Panc1 (cell line): ENCODE data around the gene ZNF236. TPM values are rescaled to one million over a fixed set of nuclear protein-coding genes. Genes with fewer than 3 reads are reported as not detected.

ENCODE experiments used
- ATAC-seq: fragments of 200-7000 bp; cut with Tn5 transposase; 2 replicates; pipeline ENCODE4 v1.9.1; 2020; ENCODE audit warnings: mild to moderate bottlenecking, moderate library complexity
- BruUV-seq: library from RNA; stranded (reverse); fragments of 400-500 nt; replicated peaks from 2 replicates; lab custom pipeline; 2021; lab: Mats Ljungman, UMichigan
- CTCF ChIA-PET: fragments of 300-600 bp; sonication (Branson Sonifier 250); formaldehyde crosslinking; loops from one replicate; lab custom pipeline; 2022; ENCODE audit warnings: antibody characterized with exemption; lab: Charles Lee
- POLR2A ChIA-PET: fragments of 300-600 bp; sonication (Branson Sonifier 250); formaldehyde crosslinking; loops from one replicate; lab custom pipeline; 2022; ENCODE audit warnings: antibody characterized with exemption; lab: Charles Lee
- DNase-seq: peaks from one replicate; pipeline ENCODE4 v3.0.0-alpha.2; 2010; ENCODE audit warnings: low read depth, low spot score
- H3K27ac ChIP-seq: 2 replicates; pipeline ENCODE4 v1.5.1; 2011; ENCODE audit warnings: mild to moderate bottlenecking, low read length, inconsistent platforms
- H3K27me3 ChIP-seq: fragments of 200-500 bp; sonication (Bioruptor generic); 2 replicates; pipeline ENCODE4 v1.6.0; 2014; ENCODE audit warnings: low read length, inconsistent platforms; ENCODE audit not compliant: control insufficient read depth, insufficient read depth
- H3K36me3 ChIP-seq: fragments of 200-500 bp; sonication (Bioruptor generic); 2 replicates; pipeline ENCODE4 v1.5.1; 2014; ENCODE audit warnings: inconsistent platforms, mild to moderate bottlenecking, low read length, moderate library complexity; ENCODE audit not compliant: control insufficient read depth, insufficient read depth
- H3K4me1 ChIP-seq: 2 replicates; pipeline ENCODE4 v1.5.1; 2011; ENCODE audit warnings: inconsistent platforms, mild to moderate bottlenecking, low read length, moderate library complexity; ENCODE audit not compliant: control insufficient read depth, insufficient read depth
- H3K4me3 ChIP-seq, 2 experiments: 2 replicates each; pipeline ENCODE4 v1.5.1; 2011 to 2012; ENCODE audit warnings: low read depth in 2 of 2, low read length in 2 of 2, mild to moderate bottlenecking in 2 of 2, inconsistent platforms in 1 of 2, moderate library complexity in 1 of 2
- H3K9me3 ChIP-seq: fragments of 200-500 bp; sonication (Bioruptor generic); 2 replicates; pipeline ENCODE4 v1.5.1; 2014; ENCODE audit warnings: low read depth, mild to moderate bottlenecking, inconsistent platforms, low read length, moderate library complexity; ENCODE audit not compliant: control insufficient read depth, insufficient read depth
- POLR2AphosphoS5 ChIP-seq: IDR thresholded peaks from 2 replicates; pipeline ENCODE4 v1.6.1; 2012; ENCODE audit warnings: mild to moderate bottlenecking, low read depth, low read length, moderate library complexity
- SIN3A ChIP-seq: IDR thresholded peaks from 2 replicates; pipeline ENCODE4 v1.6.1; 2012; ENCODE audit warnings: low read depth, mild to moderate bottlenecking, low read length, moderate library complexity, borderline replicate concordance; ENCODE audit not compliant: insufficient read depth
- TCF7L2 ChIP-seq: IDR thresholded peaks from 2 replicates; pipeline ENCODE4 v1.6.1; 2011; ENCODE audit warnings: mild to moderate bottlenecking, low read depth, low read length, inconsistent platforms
- in situ Hi-C: cut with HindIII; loops from 2 replicates; pipeline ENCODE4 v1.10.0; 2016; ENCODE audit warnings: low sequenced_read_pairs, low pct_unique_long_range_greater_than_20kb
- intact Hi-C: fragments of 100-400 bp; cut with micrococcal nuclease; formaldehyde crosslinking; loops from one replicate; pipeline ENCODE4 v1.10.0; 2022; ENCODE audit not compliant: unreplicated experiment
- total RNA-seq: library from RNA; stranded (reverse); gene quantifications from one replicate; pipeline ENCODE4 v1.2.1, GENCODE V29; 2021; ENCODE audit not compliant: unreplicated experiment
- TF ChIP-seq, protein P1 (sequence below), 2 experiments: IDR thresholded peaks; 2 replicates each; pipeline ENCODE4 v1.6.1; 2011 to 2012; ENCODE audit warnings: low read depth in 2 of 2, control low read depth in 1 of 2, low read length in 1 of 2, mild to moderate bottlenecking in 1 of 2, moderate library complexity in 1 of 2; ENCODE audit not compliant: insufficient read depth in 1 of 2
- TF ChIP-seq, protein P2 (sequence below): fragments of 450-650 bp; IDR thresholded peaks from 2 replicates; pipeline ENCODE4 v1.5.1; 2017; ENCODE audit warnings: mild to moderate bottlenecking

The ZNF236 gene
- total RNA-seq, 1 experiment from 2014 or later: 32.2 TPM

DNA sequence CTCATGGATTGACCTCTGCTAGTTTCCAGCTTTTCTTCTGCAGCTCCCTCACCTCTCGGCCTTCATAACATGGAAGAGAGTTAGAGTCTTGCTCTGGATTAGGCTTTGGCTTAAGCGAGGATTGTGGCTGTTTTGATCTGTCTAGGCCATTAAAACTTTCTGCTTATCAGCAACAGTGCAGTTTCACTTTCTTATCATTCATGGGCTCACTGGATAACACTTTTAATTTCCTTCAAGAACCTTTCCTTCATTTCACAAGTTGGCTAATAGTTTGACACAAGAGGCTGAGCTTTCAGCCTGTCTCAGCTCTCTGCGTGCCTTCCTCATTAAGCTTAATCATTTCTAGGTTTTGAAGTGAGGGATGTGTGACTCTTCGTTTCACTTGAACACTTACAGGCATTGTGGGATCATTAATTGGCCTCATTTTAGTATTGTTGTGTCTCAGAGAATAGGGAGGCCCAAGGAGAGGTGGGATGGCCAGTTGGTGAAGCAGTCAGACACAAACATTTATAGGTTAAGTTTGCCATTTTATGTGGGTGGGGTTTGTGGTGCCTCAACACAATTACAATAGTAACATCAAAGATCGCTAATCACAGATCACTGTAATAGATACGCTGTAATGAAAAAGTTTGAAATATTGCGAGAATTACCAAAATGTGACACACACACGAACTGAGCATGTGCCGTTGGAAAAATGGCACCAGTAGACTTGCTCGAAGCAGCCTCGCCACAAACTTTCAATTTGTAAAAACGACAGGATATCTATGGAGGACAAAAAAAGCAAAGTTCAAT is 129.3 kb downstream of the ZNF236 start:
- DNase-seq (no peak), ATAC-seq (no peak)
- H3K27ac ChIP-seq: no peak overlapping the region
- H3K4me1 ChIP-seq: no peaks in the 10 kb centered on the region
- H3K36me3 ChIP-seq: no peaks in the 10 kb centered on the region
- no TSS peak for BruUV-seq
- intact Hi-C loops (no loop called here), in situ Hi-C loops (no loop called here)
- no peak for TF ChIP-seq SIN3A
- no peak for TF ChIP-seq POLR2AphosphoS5
- TF ChIP-seq, protein P1, sequence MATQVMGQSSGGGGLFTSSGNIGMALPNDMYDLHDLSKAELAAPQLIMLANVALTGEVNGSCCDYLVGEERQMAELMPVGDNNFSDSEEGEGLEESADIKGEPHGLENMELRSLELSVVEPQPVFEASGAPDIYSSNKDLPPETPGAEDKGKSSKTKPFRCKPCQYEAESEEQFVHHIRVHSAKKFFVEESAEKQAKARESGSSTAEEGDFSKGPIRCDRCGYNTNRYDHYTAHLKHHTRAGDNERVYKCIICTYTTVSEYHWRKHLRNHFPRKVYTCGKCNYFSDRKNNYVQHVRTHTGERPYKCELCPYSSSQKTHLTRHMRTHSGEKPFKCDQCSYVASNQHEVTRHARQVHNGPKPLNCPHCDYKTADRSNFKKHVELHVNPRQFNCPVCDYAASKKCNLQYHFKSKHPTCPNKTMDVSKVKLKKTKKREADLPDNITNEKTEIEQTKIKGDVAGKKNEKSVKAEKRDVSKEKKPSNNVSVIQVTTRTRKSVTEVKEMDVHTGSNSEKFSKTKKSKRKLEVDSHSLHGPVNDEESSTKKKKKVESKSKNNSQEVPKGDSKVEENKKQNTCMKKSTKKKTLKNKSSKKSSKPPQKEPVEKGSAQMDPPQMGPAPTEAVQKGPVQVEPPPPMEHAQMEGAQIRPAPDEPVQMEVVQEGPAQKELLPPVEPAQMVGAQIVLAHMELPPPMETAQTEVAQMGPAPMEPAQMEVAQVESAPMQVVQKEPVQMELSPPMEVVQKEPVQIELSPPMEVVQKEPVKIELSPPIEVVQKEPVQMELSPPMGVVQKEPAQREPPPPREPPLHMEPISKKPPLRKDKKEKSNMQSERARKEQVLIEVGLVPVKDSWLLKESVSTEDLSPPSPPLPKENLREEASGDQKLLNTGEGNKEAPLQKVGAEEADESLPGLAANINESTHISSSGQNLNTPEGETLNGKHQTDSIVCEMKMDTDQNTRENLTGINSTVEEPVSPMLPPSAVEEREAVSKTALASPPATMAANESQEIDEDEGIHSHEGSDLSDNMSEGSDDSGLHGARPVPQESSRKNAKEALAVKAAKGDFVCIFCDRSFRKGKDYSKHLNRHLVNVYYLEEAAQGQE (IDR thresholded peaks at IDR 0.05; ENCODE audit: insufficient read depth in 1 of 2, low read depth in 2 of 2, low read length in 1 of 2): no peak
- TF ChIP-seq TCF7L2: no peak
- TF ChIP-seq, protein P2, sequence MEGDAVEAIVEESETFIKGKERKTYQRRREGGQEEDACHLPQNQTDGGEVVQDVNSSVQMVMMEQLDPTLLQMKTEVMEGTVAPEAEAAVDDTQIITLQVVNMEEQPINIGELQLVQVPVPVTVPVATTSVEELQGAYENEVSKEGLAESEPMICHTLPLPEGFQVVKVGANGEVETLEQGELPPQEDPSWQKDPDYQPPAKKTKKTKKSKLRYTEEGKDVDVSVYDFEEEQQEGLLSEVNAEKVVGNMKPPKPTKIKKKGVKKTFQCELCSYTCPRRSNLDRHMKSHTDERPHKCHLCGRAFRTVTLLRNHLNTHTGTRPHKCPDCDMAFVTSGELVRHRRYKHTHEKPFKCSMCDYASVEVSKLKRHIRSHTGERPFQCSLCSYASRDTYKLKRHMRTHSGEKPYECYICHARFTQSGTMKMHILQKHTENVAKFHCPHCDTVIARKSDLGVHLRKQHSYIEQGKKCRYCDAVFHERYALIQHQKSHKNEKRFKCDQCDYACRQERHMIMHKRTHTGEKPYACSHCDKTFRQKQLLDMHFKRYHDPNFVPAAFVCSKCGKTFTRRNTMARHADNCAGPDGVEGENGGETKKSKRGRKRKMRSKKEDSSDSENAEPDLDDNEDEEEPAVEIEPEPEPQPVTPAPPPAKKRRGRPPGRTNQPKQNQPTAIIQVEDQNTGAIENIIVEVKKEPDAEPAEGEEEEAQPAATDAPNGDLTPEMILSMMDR: no peak
- ChIA-PET POLR2A (no interaction called here), CTCF (no interaction called here)
- no peaks in the 10 kb centered on the region for H3K9me3 ChIP-seq
- no peak overlapping the region for H3K4me3 ChIP-seq
- no peaks in the 10 kb centered on the region for H3K27me3 ChIP-seq

DNA sequence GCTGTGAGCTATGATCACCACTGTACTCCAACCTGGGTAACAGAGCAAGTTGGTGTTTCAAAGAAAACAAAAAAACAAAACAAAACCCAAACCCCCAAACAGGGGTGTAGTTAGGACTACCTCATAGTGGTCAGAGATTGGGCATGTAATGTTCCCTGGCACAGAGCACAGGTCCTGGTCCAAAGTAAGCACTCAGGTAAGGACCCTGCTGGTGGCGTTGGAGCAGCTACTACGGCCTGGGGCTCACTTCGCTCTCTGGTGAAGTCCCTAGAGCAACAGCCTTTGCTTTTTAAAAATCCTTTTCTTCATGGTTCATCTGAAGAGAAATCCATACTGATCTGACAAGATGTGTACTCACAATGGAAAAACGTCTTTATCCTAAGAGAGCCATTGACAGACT is 130.4 kb downstream of the ZNF236 start:
- no TSS peak for BruUV-seq
- no peaks in the 10 kb centered on the region for H3K27me3 ChIP-seq
- no peak overlapping the region for H3K27ac ChIP-seq
- POLR2A ChIA-PET: no interaction called here
- TF ChIP-seq TCF7L2: no peak
- TF ChIP-seq POLR2AphosphoS5: no peak
- TF ChIP-seq, protein P1 (IDR thresholded peaks at IDR 0.05; ENCODE audit: insufficient read depth in 1 of 2, low read depth in 2 of 2, low read length in 1 of 2): no peak
- TF ChIP-seq SIN3A: no peak
- TF ChIP-seq, protein P2: no peak
- DNase-seq: no peak
- no peak for ATAC-seq
- H3K36me3 ChIP-seq: no peaks in the 10 kb centered on the region
- no peaks in the 10 kb centered on the region for H3K4me1 ChIP-seq
- no peak overlapping the region for H3K4me3 ChIP-seq
- in situ Hi-C loops (no loop called here), intact Hi-C loops (no loop called here)
- H3K9me3 ChIP-seq: no peaks in the 10 kb centered on the region
- CTCF ChIA-PET: interaction anchor here (0.9 kb wide), 1 partner anchor 29 kb away, joined by 3 read pairs; no protein-coding TSS in a partner anchor
